Breast epithelium (tissue), 4 donors: ENCODE data around the gene TMC5. TPM values are rescaled to one million over a fixed set of nuclear protein-coding genes. Genes with fewer than 3 reads are reported as not detected.

Source experiments
- DNase-seq, 2 donors: peaks; one replicate each; pipeline ENCODE4 v3.0.0-alpha.2; 2019; ENCODE audit warnings: low spot score in 2 of 2
- H3K27ac ChIP-seq, 2 donors: fragments of 200-600 bp; sonication (generic) in 1 of 2; one replicate each; pipeline ENCODE4 v1.5.1; 2016 to 2019; ENCODE audit warnings: mild to moderate bottlenecking in 1 of 2
- H3K27me3 ChIP-seq, 2 donors: fragments of 200-600 bp; sonication (generic) in 1 of 2; one replicate each; pipeline versions ENCODE4 v1.5.1 to v1.6.0; 2017 to 2019; ENCODE audit warnings: control low read depth in 1 of 2, mild to moderate bottlenecking in 1 of 2
- H3K36me3 ChIP-seq: fragments of 200-600 bp; one replicate; pipeline ENCODE4 v1.5.1; 2019
- H3K4me1 ChIP-seq, 2 donors: fragments of 200-600 bp; sonication (generic); one replicate each; pipeline ENCODE4 v1.5.1; 2016 to 2019; ENCODE audit warnings: control low read depth in 1 of 2
- H3K4me3 ChIP-seq, 3 donors: fragments of 200-600 bp; sonication (generic); 1 replicate in 2 of 3; 2 replicates in 1 of 3; pipeline ENCODE4 v1.5.1; 2016 to 2019; ENCODE audit warnings: mild to moderate bottlenecking in 3 of 3, moderate library complexity in 2 of 3
- H3K9me3 ChIP-seq, 2 donors: fragments of 200-600 bp; sonication (generic) in 1 of 2; one replicate each; pipeline ENCODE4 v1.5.1; 2016 to 2019; ENCODE audit warnings: control low read depth in 1 of 2
- CTCF ChIP-seq, 3 donors: fragments of 450-650 bp; IDR thresholded peaks; one replicate each; pipeline ENCODE4 v1.5.1; 2016 to 2017; ENCODE audit warnings: antibody characterized with exemption in 3 of 3, mild to moderate bottlenecking in 3 of 3, moderate library complexity in 3 of 3
- POLR2A ChIP-seq: fragments of 450-650 bp; IDR thresholded peaks from one replicate; pipeline ENCODE4 v1.6.1; 2016; ENCODE audit warnings: antibody characterized with exemption, mild to moderate bottlenecking, moderate library complexity
- POLR2AphosphoS5 ChIP-seq, 3 donors: sonication (generic); formaldehyde crosslinking; IDR thresholded peaks; one replicate each; pipeline ENCODE4 v1.6.1; 2017; ENCODE audit warnings: antibody characterized with exemption in 3 of 3
- intact Hi-C: fragments of 100-400 bp; cut with DNase I; formaldehyde crosslinking; loops from one replicate; pipeline ENCODE4 v1.15.1; 2023; ENCODE audit warnings: low total_unique reads
- total RNA-seq, 3 donors: library from RNA; depleted of rRNA; stranded (reverse); fragments of >200 nt; gene quantifications; one replicate each; pipeline ENCODE4 v1.1.0, GENCODE V29; 2016

TMC5 gene
- total RNA-seq, 3 donors from 2014 or later: under 0.01 to 40.3 (median 28.8) TPM

DNA sequence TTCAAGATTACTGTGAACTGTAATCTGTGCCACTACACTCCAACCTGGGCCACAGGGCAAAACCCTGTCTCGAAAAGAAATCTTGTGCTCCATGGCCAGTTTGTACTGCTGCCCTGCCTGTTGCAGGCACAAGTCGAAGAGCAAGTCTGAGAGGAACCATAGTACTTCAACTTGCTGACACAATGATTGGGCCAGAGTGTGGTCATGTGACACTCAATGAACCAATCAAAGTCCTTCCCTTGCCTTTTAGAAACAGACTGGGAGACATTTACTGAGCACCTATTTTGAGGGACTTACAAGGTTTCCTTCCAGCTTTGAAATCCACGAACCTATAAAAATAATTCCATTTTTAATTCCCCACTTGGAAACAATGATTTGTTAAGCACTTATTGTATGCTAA, 39.8 kb upstream of the TMC5 start:
- TF ChIP-seq CTCF (IDR thresholded peaks at IDR 0.05) (no peak), POLR2A (no peak), POLR2AphosphoS5 (IDR thresholded peaks at IDR 0.05) (no peak)
- Histone ChIP-seq H3K27ac (no peak overlapping the region), H3K9me3 (no peaks in the 10 kb centered on the region), H3K4me3 (no peak overlapping the region), H3K4me1 (no peaks in the 10 kb centered on the region), H3K27me3 (no peaks in the 10 kb centered on the region), H3K36me3 (no peaks in the 10 kb centered on the region)
- intact Hi-C loops: loop anchor here (10.0 kb wide), 1 partner anchor 293 kb away; no protein-coding TSS in a partner anchor
- DNase-seq: no peak

GRCh38 chr16:19378511-19378910, 39.2 kb upstream of the TMC5 start:
- H3K27me3 ChIP-seq: no peaks in the 10 kb centered on the region
- no peaks in the 10 kb centered on the region for H3K9me3 ChIP-seq
- TF ChIP-seq CTCF (IDR thresholded peaks at IDR 0.05) (no peak), POLR2AphosphoS5 (IDR thresholded peaks at IDR 0.05) (no peak), POLR2A (no peak)
- no peak overlapping the region for H3K4me3 ChIP-seq
- DNase-seq: no peak
- H3K36me3 ChIP-seq: no peaks in the 10 kb centered on the region
- H3K27ac ChIP-seq: no peak overlapping the region
- H3K4me1 ChIP-seq: no peaks in the 10 kb centered on the region
- intact Hi-C loops: loop anchor here (10.0 kb wide), 1 partner anchor 294 kb away; no protein-coding TSS in a partner anchor

- Histone ChIP-seq H3K4me1 (no peaks in the 10 kb centered on the region), H3K27ac (no peak overlapping the region), H3K36me3 (no peaks in the 10 kb centered on the region), H3K4me3 (no peak overlapping the region), H3K27me3 (no peaks in the 10 kb centered on the region), H3K9me3 (no peaks in the 10 kb centered on the region)
- TF ChIP-seq CTCF (IDR thresholded peaks at IDR 0.05) (no peak), POLR2A (no peak)
- intact Hi-C loops: loop anchor here (10.0 kb wide), 1 partner anchor 295 kb away; no protein-coding TSS in a partner anchor
- DNase-seq: no peak
These were observed 37.8 kb upstream of the TMC5 start for GRCh38 chr16:19379838-19380237.

DNA sequence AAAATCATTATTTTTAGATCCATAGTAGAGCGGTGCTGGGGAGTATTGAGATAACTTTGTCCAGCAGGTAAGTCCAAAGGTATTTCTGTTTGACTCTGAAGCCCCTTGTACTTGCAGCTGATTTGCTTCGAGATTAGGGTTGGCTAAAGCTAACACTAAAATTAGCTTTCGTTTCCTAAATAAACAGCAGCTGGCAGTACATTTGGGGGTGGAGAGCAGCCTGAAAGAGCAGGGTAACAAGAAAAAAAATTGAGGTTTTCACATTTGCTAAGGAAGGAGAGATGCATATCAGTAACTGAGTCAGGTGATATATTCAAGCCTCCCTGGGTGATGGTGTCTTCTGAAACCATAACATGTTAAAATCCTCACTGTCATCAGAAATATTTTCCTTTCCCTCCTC, 37.4 kb upstream of the TMC5 start:
- Histone ChIP-seq H3K4me1 (no peaks in the 10 kb centered on the region), H3K27ac (no peak overlapping the region), H3K36me3 (no peaks in the 10 kb centered on the region), H3K4me3 (no peak overlapping the region), H3K9me3 (no peaks in the 10 kb centered on the region), H3K27me3 (no peaks in the 10 kb centered on the region)
- no peak for DNase-seq
- TF ChIP-seq CTCF (IDR thresholded peaks at IDR 0.05) (no peak), POLR2A (no peak), POLR2AphosphoS5 (IDR thresholded peaks at IDR 0.05) (no peak)
- intact Hi-C loops: no loop called here

DNA sequence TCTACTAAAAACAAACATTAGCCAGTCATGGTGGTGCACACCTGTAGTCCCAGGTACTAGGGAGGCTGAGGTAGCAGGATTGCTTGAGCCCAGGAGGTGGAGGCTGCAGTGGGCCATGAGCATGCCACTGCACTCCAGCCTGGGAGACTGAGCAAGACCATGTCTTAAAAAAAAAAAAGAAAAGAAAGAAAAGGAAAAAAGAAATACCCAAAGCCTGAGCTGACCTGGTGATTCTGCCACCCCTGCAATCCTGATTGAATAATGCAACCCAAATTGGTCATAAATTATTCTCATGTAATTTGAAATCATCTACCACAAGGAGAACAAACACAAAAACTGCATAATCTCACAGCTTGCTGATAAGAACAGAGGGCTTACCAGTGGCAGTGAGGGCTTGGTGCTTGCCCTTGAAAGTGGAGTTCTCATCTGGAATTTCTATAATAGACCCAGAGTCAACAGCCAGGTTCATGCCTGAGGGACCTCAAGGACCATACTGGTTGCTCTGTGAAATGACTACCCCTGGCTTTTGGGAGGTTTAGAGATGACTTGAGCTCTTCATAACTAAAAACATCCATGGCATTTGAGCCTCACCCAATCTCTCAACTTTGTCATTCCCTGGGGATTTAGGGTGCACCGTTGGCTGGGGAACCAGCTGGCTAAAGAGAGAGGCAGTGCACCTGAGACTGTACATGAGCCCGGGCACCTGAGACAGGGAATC, 35.4 kb upstream of the TMC5 start:
- no peak overlapping the region for H3K27ac ChIP-seq
- no peaks in the 10 kb centered on the region for H3K27me3 ChIP-seq
- TF ChIP-seq POLR2A (no peak), CTCF (IDR thresholded peaks at IDR 0.05) (no peak), POLR2AphosphoS5 (IDR thresholded peaks at IDR 0.05) (no peak)
- intact Hi-C loops: no loop called here
- no peak overlapping the region for H3K4me3 ChIP-seq
- no peaks in the 10 kb centered on the region for H3K4me1 ChIP-seq
- no peaks in the 10 kb centered on the region for H3K36me3 ChIP-seq
- no peak for DNase-seq
- H3K9me3 ChIP-seq: no peaks in the 10 kb centered on the region
